Lung (tissue), 16 donors: ENCODE measurements around the gene TRAM1L1. TPM values are rescaled to one million over a fixed set of nuclear protein-coding genes. Genes with fewer than 3 reads are reported as not detected.
A peak's percentile ranks its signal among the peaks of the same experiment; 100 is the strongest.

Experiments used
- ATAC-seq: fragments of 200-7000 bp; cut with Tn5 transposase; one replicate; pipeline ENCODE4 v1.9.1; 2020; ENCODE audit warnings: moderate number of reproducible peaks; ENCODE audit not compliant: insufficient read depth, low FRiP score
- DNase-seq, 3 donors: peaks; one replicate each; pipeline ENCODE4 v3.0.0-alpha.2; 2013 to 2017
- H3K27ac ChIP-seq, 2 donors: one replicate each; pipeline ENCODE4 v1.5.1; 2013; ENCODE audit warnings: mild to moderate bottlenecking in 2 of 2, moderate library complexity in 2 of 2, control low read depth in 1 of 2, inconsistent platforms in 1 of 2, low read depth in 1 of 2, low read length in 1 of 2
- H3K27me3 ChIP-seq, 3 donors: one replicate each; pipeline ENCODE4 v1.5.1; 2013; ENCODE audit warnings: low read length in 2 of 3; ENCODE audit not compliant: control insufficient read depth in 3 of 3, insufficient read depth in 3 of 3
- H3K36me3 ChIP-seq, 4 donors: one replicate each; pipeline ENCODE4 v1.5.1; 2013; ENCODE audit warnings: low read length in 4 of 4, mild to moderate bottlenecking in 1 of 4, moderate library complexity in 1 of 4; ENCODE audit not compliant: control insufficient read depth in 4 of 4, insufficient read depth in 4 of 4
- H3K4me1 ChIP-seq, 5 donors: one replicate each; pipeline ENCODE4 v1.5.1; 2013; ENCODE audit warnings: low read length in 5 of 5, mild to moderate bottlenecking in 2 of 5, moderate library complexity in 1 of 5; ENCODE audit not compliant: control insufficient read depth in 5 of 5, insufficient read depth in 5 of 5
- H3K4me3 ChIP-seq: one replicate; pipeline ENCODE4 v1.5.1; 2013; ENCODE audit warnings: mild to moderate bottlenecking, control low read depth, moderate library complexity
- H3K9ac ChIP-seq, 2 donors: one replicate each; pipeline ENCODE4 v1.5.1; 2013; ENCODE audit warnings: low read length in 2 of 2, control low read depth in 1 of 2; ENCODE audit not compliant: insufficient read depth in 1 of 2
- H3K9me3 ChIP-seq, 4 donors: one replicate each; pipeline ENCODE4 v1.5.1; 2013; ENCODE audit warnings: low read length in 3 of 4, mild to moderate bottlenecking in 1 of 4, moderate library complexity in 1 of 4; ENCODE audit not compliant: control insufficient read depth in 4 of 4, insufficient read depth in 3 of 4
- CTCF ChIP-seq: IDR thresholded peaks from 2 replicates; pipeline ENCODE4 v1.5.1; 2012; ENCODE audit warnings: mild to moderate bottlenecking; ENCODE audit errors: control extremely low read depth, extremely low read depth
- WGBS, 2 donors: extraction: QIAGEN DNeasy Blood & Tissue Kit; methylation state at CpG; one replicate each; pipeline ENCODE4 v1.1.7; 2013; 5-methylcytosine and 5-hydroxymethylcytosine counted together
- long read RNA-seq, 5 donors: transcript quantifications; one replicate each; lab custom pipeline, GENCODE V29; 2026
- polyA plus RNA-seq, 2 donors: library from polyadenylated mRNA; stranded (reverse); fragments of 200-250 nt; gene quantifications; one replicate each; pipeline ENCODE4 v1.2.1, GENCODE V29; 2013
- total RNA-seq, 2 donors: library from RNA; depleted of rRNA in 1 of 2; stranded (reverse); fragments of >200 nt in 1 of 2; gene quantifications; one replicate each; pipeline ENCODE4 v1.2.1, GENCODE V29; 2014 to 2021
- donor health status: control.
- donor health status: control.
- donor health status: Bipolar disorder and iron deficiency.
- donor health status: healthy.
- donor health status: DM: yes; HTN: yes; CAD: no.

Gene TRAM1L1
- total RNA-seq (1 to 10 TPM; 1.8 to 4.8 TPM), polyA plus RNA-seq (1 to 10 TPM in 1 of 2 donors, under 1 TPM in 1; 0.79 to 1.0 TPM)
- long read RNA-seq, donor 1, transcript TRAM1L1-201 (1 exons, 2,023 nt), result major isoform, 19 of 19 reads
- long read RNA-seq, donor 1, partial matches to known transcripts, result 0 of 19 reads
- long read RNA-seq, donor 1, other reads (novel, unspliced or antisense), result 0 of 19 reads
- long read RNA-seq, donor 2, partial matches to known transcripts, result 0 of 2 reads
- long read RNA-seq, donor 2, other reads (novel, unspliced or antisense), result 0 of 2 reads
- long read RNA-seq, donor 3, transcript TRAM1L1-201 (1 exons, 2,023 nt), result major isoform, 7 of 7 reads
- long read RNA-seq, donor 3, partial matches to known transcripts, result 0 of 7 reads
- long read RNA-seq, donor 3, other reads (novel, unspliced or antisense), result 0 of 7 reads
- long read RNA-seq, donor 4, transcript TRAM1L1-201 (1 exons, 2,023 nt), result major isoform, 6 of 6 reads
- long read RNA-seq, donor 4, partial matches to known transcripts, result 0 of 6 reads
- long read RNA-seq, donor 4, other reads (novel, unspliced or antisense), result 0 of 6 reads
- long read RNA-seq, donor 5, transcript TRAM1L1-201 (1 exons, 2,023 nt), result major isoform, 15 of 15 reads
- long read RNA-seq, donor 5, partial matches to known transcripts, result 0 of 15 reads
- long read RNA-seq, donor 5, other reads (novel, unspliced or antisense), result 0 of 15 reads

GRCh38 chr4:117084866-117085701, at the start of gene TRAM1L1:
Gene TRAM1L1, minus strand, starts transcription at chr4:117085576. Its CDS starts 183 bp downstream, at chr4:117085393.
- H3K9ac ChIP-seq, result peak within 1 kb of the TSS; percentile 64 to 84
- H3K36me3 ChIP-seq, result no peaks in the 10 kb centered on the region
- ATAC-seq (peak; percentile 76), DNase-seq (peak; percentile 91 to 94 (median 93))
- H3K4me1 ChIP-seq, result peaks cover 0 to 2% (median 0%) of the 10 kb centered on the region in 5 donors
- no peak for TF ChIP-seq CTCF
- no peaks in the 10 kb centered on the region for H3K9me3 ChIP-seq
- H3K27me3 ChIP-seq, result no peaks in the 10 kb centered on the region
- 5 to 7% methylated on average over 45 of the region's 45 CpGs for WGBS, 2 donors
- H3K4me3 ChIP-seq, result peak within 1 kb of the TSS; percentile 82
- no peak within 1 kb of the TSS for H3K27ac ChIP-seq

GRCh38 chr4:117134386-117134785, 49.0 kb upstream of the TRAM1L1 start:
- no peak for ATAC-seq
- 1 to 4% methylated on average over 4 of the region's 4 CpGs for WGBS, 2 donors
- no peak overlapping the region for H3K27ac ChIP-seq
- H3K36me3 ChIP-seq, result no peaks in the 10 kb centered on the region
- no peak overlapping the region for H3K4me3 ChIP-seq
- peak; percentile 1 for TF ChIP-seq CTCF
- DNase-seq, result peak; percentile 49 to 78 (median 76)
- no peak overlapping the region for H3K9ac ChIP-seq
- no peaks in the 10 kb centered on the region for H3K27me3 ChIP-seq
- H3K9me3 ChIP-seq, result no peaks in the 10 kb centered on the region
- H3K4me1 ChIP-seq, result peaks cover 0 to 7% (median 0%) of the 10 kb centered on the region in 5 donors

- H3K36me3 ChIP-seq, result no peaks in the 10 kb centered on the region
- H3K9me3 ChIP-seq, result no peaks in the 10 kb centered on the region
- DNase-seq (no peak), ATAC-seq (no peak)
- no peak overlapping the region for H3K9ac ChIP-seq
- no peak for TF ChIP-seq CTCF
- H3K4me1 ChIP-seq, result no peaks in the 10 kb centered on the region
- H3K27me3 ChIP-seq, result no peaks in the 10 kb centered on the region
- H3K4me3 ChIP-seq, result no peak overlapping the region
- no peak overlapping the region for H3K27ac ChIP-seq
Observed at GRCh38 chr4:117096886-117097285, 11.5 kb upstream of the TRAM1L1 start.
